Pancreas (tissue), 10 donors: ENCODE data around the gene CDC42BPA. TPM values are rescaled to one million over a fixed set of nuclear protein-coding genes. Genes with fewer than 3 reads are reported as not detected.

ENCODE experiments used
- ATAC-seq, 4 donors: fragments of 200-7000 bp; cut with Tn5 transposase; one replicate each; pipeline versions ENCODE4 v1.8.0 to v1.9.1; 2020; ENCODE audit warnings: mild to moderate bottlenecking in 4 of 4, moderate library complexity in 4 of 4
- DNase-seq, 6 donors: peaks; one replicate each; pipeline ENCODE4 v3.0.0-alpha.2; 2020
- FAIRE-seq: peaks from 2 replicates; lab custom pipeline; 2012; peaks lifted over from hg19 to GRCh38; lab: Jason Lieb, UNC
- H3K27ac ChIP-seq, 4 donors: fragments of 200-600 bp; sonication (generic); 1 replicate in 3 of 4; 2 replicates in 1 of 4; pipeline versions ENCODE4 v1.5.0 to v1.8.0; 2020
- H3K27me3 ChIP-seq, 4 donors: fragments of 200-600 bp; one replicate each; pipeline ENCODE4 v1.8.0; 2021
- H3K36me3 ChIP-seq, 3 donors: fragments of 200-600 bp; sonication (generic) in 1 of 3; one replicate each; pipeline versions ENCODE4 v1.5.0 to v1.8.0; 2020 to 2021
- H3K4me1 ChIP-seq, 3 donors: fragments of 200-600 bp; one replicate each; pipeline ENCODE4 v1.8.0; 2021
- H3K4me3 ChIP-seq, 4 donors: fragments of 200-600 bp; sonication (generic) in 2 of 4; one replicate each; pipeline versions ENCODE4 v1.5.0 to v1.8.0; 2020 to 2021
- H3K9me3 ChIP-seq, 4 donors: fragments of 200-600 bp; one replicate each; pipeline ENCODE4 v1.8.0; 2021
- CTCF ChIP-seq, 4 donors: fragments of 200-600 bp; sonication (generic) in 3 of 4; IDR thresholded peaks; one replicate each; pipeline versions ENCODE4 v1.5.0 to v1.8.0; 2021; ENCODE audit warnings: antibody characterized with exemption in 4 of 4
- WGBS, 2 donors: extraction: QIAGEN DNeasy Blood & Tissue Kit; methylation state at CpG; one replicate each; pipeline ENCODE4 v1.1.7; 2013; 5-methylcytosine and 5-hydroxymethylcytosine counted together
- intact Hi-C, 3 donors: fragments of 100-400 bp; cut with DNase I; formaldehyde crosslinking; loops; one replicate each; pipeline versions ENCODE4 v1.11.1 to v1.14.2; 2022
- polyA plus RNA-seq, 2 donors: library from polyadenylated mRNA; stranded (reverse); fragments of 200-250 nt; gene quantifications; one replicate each; pipeline ENCODE4 v1.2.3, GENCODE V29; 2013
- total RNA-seq, 6 donors: library from RNA; stranded (reverse); fragmentation: NEBNext Ultra II Directional in 4 of 6; extraction: Animal tissue kit (Norgen Biotek cat#: 25700) in 4 of 6; gene quantifications; one replicate each; pipeline versions ENCODE4 v1.2.1 to v1.2.4, GENCODE V29; 2021 to 2023
- donor health status: healthy with polysubstance abuse.
- donor health status: DM: no; HTN: no; CAD: no; lungs with moderate emphysema.
- donor health status: DM: no; HTN: no; CAD: no.
- donor health status: control.
- donor health status: control.
- donor health status: Bipolar disorder and iron deficiency.
- donor health status: DM: yes; HTN: yes; CAD: no.
- donor health status: DM: no; HTN: no; CAD: no.
- donor health status: DM: no; HTN: no; CAD: no.
- donor health status: DM: yes; HTN: yes; CAD: no.

CDC42BPA gene
- total and polyA plus RNA-seq, 8 donors = 5.3 to 22.5 (median 16.5) TPM

- H3K27me3 ChIP-seq = no peaks in the 10 kb centered on the region
- no peak overlapping the region for H3K4me3 ChIP-seq
- H3K4me1 ChIP-seq = no peaks in the 10 kb centered on the region
- DNase-seq (no peak), ATAC-seq (peak in 3 of 4 donors; percentile 52 to 61 (median 55)), FAIRE-seq (no peak)
- 81 to 90% methylated on average over 3 of the region's 3 CpGs for WGBS, 2 donors
- peak in 2 of 4 donors; percentile 11 to 27 for TF ChIP-seq CTCF (IDR thresholded peaks at IDR 0.05)
- H3K9me3 ChIP-seq = no peaks in the 10 kb centered on the region
- H3K27ac ChIP-seq = no peak overlapping the region
- intact Hi-C loops = no loop called here
- no peaks in the 10 kb centered on the region for H3K36me3 ChIP-seq
These were observed 187.1 kb downstream of the CDC42BPA start for GRCh38 chr1:227131193-227131592.

- whole genome bisulfite sequencing, 2 donors = 92 to 96% methylated on average over 3 of the region's 3 CpGs
- Histone ChIP-seq H3K27me3 (no peaks in the 10 kb centered on the region), H3K4me3 (no peak overlapping the region)
These were observed 190.4 kb downstream of the CDC42BPA start for GRCh38 chr1:227127891-227128290.

GRCh38 chr1:227125929-227126545, 192.3 kb downstream of the CDC42BPA start:
- no peak for TF ChIP-seq CTCF (IDR thresholded peaks at IDR 0.05)
- FAIRE-seq (no peak), ATAC-seq (no peak), DNase-seq (no peak)
- Histone ChIP-seq H3K4me3 (no peak overlapping the region), H3K4me1 (peaks cover 0 to 15% (median 0%) of the 10 kb centered on the region in 3 donors), H3K9me3 (no peaks in the 10 kb centered on the region), H3K36me3 (no peaks in the 10 kb centered on the region), H3K27ac (no peak overlapping the region), H3K27me3 (no peaks in the 10 kb centered on the region)
- WGBS, 2 donors = 60 to 63% methylated on average over 3 of the region's 3 CpGs
- intact Hi-C loops = no loop called here

More at GRCh38 chr1:227127891-227128290, 190.4 kb downstream of the CDC42BPA start:
- no peak for FAIRE-seq
- DNase-seq = no peak
- intact Hi-C loops = no loop called here
- no peak for TF ChIP-seq CTCF (IDR thresholded peaks at IDR 0.05)
- Histone ChIP-seq H3K27ac (no peak overlapping the region), H3K4me1 (no peaks in the 10 kb centered on the region), H3K9me3 (no peaks in the 10 kb centered on the region), H3K36me3 (no peaks in the 10 kb centered on the region)
- ATAC-seq = no peak

- FAIRE-seq (no peak), DNase-seq (no peak), ATAC-seq (no peak)
- H3K4me1 ChIP-seq = peaks cover 0 to 21% (median 0%) of the 10 kb centered on the region in 3 donors
- WGBS, 2 donors = 89 to 93% methylated on average over 1 of the region's 1 CpG
- no peak overlapping the region for H3K4me3 ChIP-seq
- H3K9me3 ChIP-seq = no peaks in the 10 kb centered on the region
- intact Hi-C loops = no loop called here
- TF ChIP-seq CTCF (IDR thresholded peaks at IDR 0.05) = no peak
- no peak overlapping the region for H3K27ac ChIP-seq
- no peaks in the 10 kb centered on the region for H3K27me3 ChIP-seq
- no peaks in the 10 kb centered on the region for H3K36me3 ChIP-seq
These were observed 193.8 kb downstream of the CDC42BPA start for GRCh38 chr1:227124473-227124872.

GRCh38 chr1:227120826-227121225, 197.5 kb downstream of the CDC42BPA start:
- FAIRE-seq = no peak
- peak in 2 of 6 donors; percentile 9 to 16 for DNase-seq
- Histone ChIP-seq H3K36me3 (no peaks in the 10 kb centered on the region), H3K27ac (no peak overlapping the region), H3K27me3 (no peaks in the 10 kb centered on the region), H3K4me1 (peaks cover 0 to 24% (median 7%) of the 10 kb centered on the region in 3 donors), H3K9me3 (no peaks in the 10 kb centered on the region), H3K4me3 (no peak overlapping the region)
- ATAC-seq = peak in 3 of 4 donors; percentile 29 to 74 (median 49)
- 47 to 52% methylated on average over 9 of the region's 9 CpGs for WGBS, 2 donors
- no peak for TF ChIP-seq CTCF (IDR thresholded peaks at IDR 0.05)
- intact Hi-C loops = no loop called here
